HEK293T (cell line): ENCODE results near the gene GFRA4.

ENCODE experiments used
- FOXA1 ChIP-seq: fragments of 450-650 bp; IDR thresholded peaks from 2 replicates; pipeline ENCODE4 v1.6.1; 2016; ENCODE audit warnings: mild to moderate bottlenecking
- FOXK2 ChIP-seq: fragments of 450-650 bp; IDR thresholded peaks from 2 replicates; pipeline ENCODE4 v1.6.1; 2016; ENCODE audit warnings: mild to moderate bottlenecking
- NFRKB ChIP-seq: fragments of 450-650 bp; IDR thresholded peaks from 2 replicates; pipeline ENCODE4 v1.6.1; 2016; ENCODE audit warnings: mild to moderate bottlenecking, moderate library complexity
- TF ChIP-seq, protein P1 (sequence below): fragments of 450-650 bp; IDR thresholded peaks from 2 replicates; pipeline ENCODE4 v1.6.1; 2016

- TF ChIP-seq NFRKB (no peak), FOXA1 (no peak), FOXK2 (no peak)
- TF ChIP-seq, protein P1, sequence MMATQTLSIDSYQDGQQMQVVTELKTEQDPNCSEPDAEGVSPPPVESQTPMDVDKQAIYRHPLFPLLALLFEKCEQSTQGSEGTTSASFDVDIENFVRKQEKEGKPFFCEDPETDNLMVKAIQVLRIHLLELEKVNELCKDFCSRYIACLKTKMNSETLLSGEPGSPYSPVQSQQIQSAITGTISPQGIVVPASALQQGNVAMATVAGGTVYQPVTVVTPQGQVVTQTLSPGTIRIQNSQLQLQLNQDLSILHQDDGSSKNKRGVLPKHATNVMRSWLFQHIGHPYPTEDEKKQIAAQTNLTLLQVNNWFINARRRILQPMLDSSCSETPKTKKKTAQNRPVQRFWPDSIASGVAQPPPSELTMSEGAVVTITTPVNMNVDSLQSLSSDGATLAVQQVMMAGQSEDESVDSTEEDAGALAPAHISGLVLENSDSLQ = no peak
These were observed 35.7 kb downstream of the GFRA4 start for GRCh38 chr20:3627476-3627875.
